SH-SY5Y (cell line): ENCODE data around the gene HYCC1.

Experiments
- GATA2 ChIP-seq: IDR thresholded peaks from 2 replicates; pipeline ENCODE4 v1.6.1; 2011; ENCODE audit warnings: mild to moderate bottlenecking, low read depth, low read length
- GATA3 ChIP-seq: IDR thresholded peaks from 2 replicates; pipeline ENCODE4 v1.6.1; 2011; ENCODE audit warnings: low read depth, mild to moderate bottlenecking, low read length, moderate library complexity

DNA sequence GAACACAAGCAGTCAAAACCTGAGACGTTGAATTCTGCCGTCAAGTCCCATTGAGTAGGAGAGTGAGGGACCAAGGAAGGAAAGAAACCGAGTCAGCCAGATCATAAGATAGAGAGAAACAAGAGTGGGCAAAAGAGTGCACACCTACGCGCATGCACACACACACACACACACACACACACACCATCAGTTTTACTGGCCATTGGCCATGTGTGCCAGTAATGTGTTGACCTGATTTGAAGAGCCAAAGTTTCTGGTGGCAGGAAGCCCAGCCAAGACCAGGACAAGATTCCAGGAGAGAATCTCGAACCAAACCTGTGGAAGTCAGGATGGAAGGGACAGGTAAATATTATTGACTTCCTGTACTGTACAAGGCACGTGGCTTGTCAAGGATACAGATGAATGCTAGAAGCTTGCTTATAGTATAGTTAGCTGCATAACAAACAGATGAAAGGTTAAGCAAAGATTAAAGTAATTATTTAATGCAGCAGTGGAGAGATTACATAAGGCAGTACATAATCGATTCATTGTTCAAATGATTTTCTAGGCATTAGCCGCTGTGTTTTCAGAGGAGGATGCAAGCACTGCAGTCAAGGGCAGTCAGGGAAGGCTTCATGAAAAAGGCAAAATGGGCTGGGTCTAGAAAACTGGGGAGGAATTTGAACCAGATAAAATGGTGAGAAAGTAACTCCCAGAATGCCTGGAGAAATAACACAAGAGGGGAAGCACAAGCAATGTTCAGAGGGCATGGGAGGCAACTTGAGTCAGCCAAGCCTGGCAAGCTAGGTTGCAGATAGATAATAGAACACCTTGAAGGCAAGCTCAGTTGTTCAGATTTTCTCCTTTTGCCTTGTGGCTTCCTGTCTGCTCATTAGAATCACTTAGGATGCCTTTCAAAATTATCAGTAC is 2.7 kb upstream of the HYCC1 start:
- TF ChIP-seq GATA3 = no peak
- no peak for TF ChIP-seq GATA2
